Hematopoietic multipotent progenitor cell treated with erythropoietin and hydrocortisone succinate and interleukin-3 and kit ligand, for 4 days (in vitro differentiated cells): ENCODE results near the gene UBA52.

Experiments
- DNase-seq: peaks from one replicate; pipeline ENCODE4 v3.0.0-alpha.2; 2015

Gene UBA52

GRCh38 chr19:18608805-18609716, 37.4 kb downstream of the UBA52 start:
- DNase-seq, result no peak

- no peak for DNase-seq
These were observed 38.0 kb downstream of the UBA52 start for GRCh38 chr19:18609717-18610051.

- DNase-seq, result no peak
These were observed 38.5 kb downstream of the UBA52 start for GRCh38 chr19:18610245-18610555.

GRCh38 chr19:18610556-18611326, 39.1 kb downstream of the UBA52 start:
- no peak for DNase-seq

- DNase-seq, result no peak
These were observed 39.8 kb downstream of the UBA52 start for GRCh38 chr19:18611327-18612050.

- DNase-seq, result no peak
These were observed 40.6 kb downstream of the UBA52 start for GRCh38 chr19:18612051-18612771.

GRCh38 chr19:18612772-18613588, 41.3 kb downstream of the UBA52 start, which contains the start of gene TMEM59L:
TMEM59L (plus strand) TSS chr19:18612870; CDS start chr19:18612959, 89 bp downstream.
- DNase-seq, result no peak

GRCh38 chr19:18613589-18614234, 42.1 kb downstream of the UBA52 start:
- no peak for DNase-seq

GRCh38 chr19:18616023-18616422, 44.4 kb downstream of the UBA52 start:
- no peak for DNase-seq

GRCh38 chr19:18617562-18617961, 45.9 kb downstream of the UBA52 start:
- no peak for DNase-seq

GRCh38 chr19:18618236-18618635, 46.6 kb downstream of the UBA52 start:
- no peak for DNase-seq

- no peak for DNase-seq
These were observed 48.7 kb downstream of the UBA52 start for GRCh38 chr19:18620311-18620710.

GRCh38 chr19:18620902-18621301, 49.2 kb downstream of the UBA52 start:
- DNase-seq, result no peak

GRCh38 chr19:18626906-18627305, 55.2 kb downstream of the UBA52 start:
- no peak for DNase-seq
